ENCODE measurements around the gene CCDC12. TPM values are rescaled to one million over a fixed set of nuclear protein-coding genes. Genes with fewer than 3 reads are reported as not detected.

CCDC12 gene
- total RNA-seq, 1 donor from 2014 or later: 36.3 TPM

GRCh38 chr3:46946416-46946815 is 30.1 kb downstream of the CCDC12 start:
- Mint-ChIP-seq H3K9me3 (ENCODE audit: unreplicated experiment) (no peaks in the 10 kb centered on the region), H3K4me1 (ENCODE audit: unreplicated experiment) (peaks cover 83% of the 10 kb centered on the region), H3K36me3 (ENCODE audit: low read depth, unreplicated experiment) (peaks cover 35% of the 10 kb centered on the region), H3K27ac (ENCODE audit: unreplicated experiment) (no peak overlapping the region), H3K4me3 (ENCODE audit: unreplicated experiment) (no peak overlapping the region), H3K27me3 (ENCODE audit: unreplicated experiment) (no peaks in the 10 kb centered on the region)
- DNase-seq (ENCODE audit: low spot score): no peak
- TF ChIP-seq, protein P1, sequence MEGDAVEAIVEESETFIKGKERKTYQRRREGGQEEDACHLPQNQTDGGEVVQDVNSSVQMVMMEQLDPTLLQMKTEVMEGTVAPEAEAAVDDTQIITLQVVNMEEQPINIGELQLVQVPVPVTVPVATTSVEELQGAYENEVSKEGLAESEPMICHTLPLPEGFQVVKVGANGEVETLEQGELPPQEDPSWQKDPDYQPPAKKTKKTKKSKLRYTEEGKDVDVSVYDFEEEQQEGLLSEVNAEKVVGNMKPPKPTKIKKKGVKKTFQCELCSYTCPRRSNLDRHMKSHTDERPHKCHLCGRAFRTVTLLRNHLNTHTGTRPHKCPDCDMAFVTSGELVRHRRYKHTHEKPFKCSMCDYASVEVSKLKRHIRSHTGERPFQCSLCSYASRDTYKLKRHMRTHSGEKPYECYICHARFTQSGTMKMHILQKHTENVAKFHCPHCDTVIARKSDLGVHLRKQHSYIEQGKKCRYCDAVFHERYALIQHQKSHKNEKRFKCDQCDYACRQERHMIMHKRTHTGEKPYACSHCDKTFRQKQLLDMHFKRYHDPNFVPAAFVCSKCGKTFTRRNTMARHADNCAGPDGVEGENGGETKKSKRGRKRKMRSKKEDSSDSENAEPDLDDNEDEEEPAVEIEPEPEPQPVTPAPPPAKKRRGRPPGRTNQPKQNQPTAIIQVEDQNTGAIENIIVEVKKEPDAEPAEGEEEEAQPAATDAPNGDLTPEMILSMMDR (IDR thresholded peaks at IDR 0.05; ENCODE audit: unreplicated experiment): no peak

- TF ChIP-seq, protein P1 (IDR thresholded peaks at IDR 0.05; ENCODE audit: unreplicated experiment): no peak
- H3K4me1 Mint-ChIP-seq (ENCODE audit: unreplicated experiment): peaks cover 83% of the 10 kb centered on the region
- DNase-seq (ENCODE audit: low spot score): no peak
- peak overlapping the region; percentile 61 for H3K27ac Mint-ChIP-seq (ENCODE audit: unreplicated experiment)
- H3K4me3 Mint-ChIP-seq (ENCODE audit: unreplicated experiment): no peak overlapping the region
- H3K9me3 Mint-ChIP-seq (ENCODE audit: unreplicated experiment): no peaks in the 10 kb centered on the region
- peaks cover 9% of the 10 kb centered on the region for H3K27me3 Mint-ChIP-seq (ENCODE audit: unreplicated experiment)
- peaks cover 47% of the 10 kb centered on the region for H3K36me3 Mint-ChIP-seq (ENCODE audit: low read depth, unreplicated experiment)
Observed at GRCh38 chr3:46944191-46944590, 32.4 kb downstream of the CCDC12 start.

DNA sequence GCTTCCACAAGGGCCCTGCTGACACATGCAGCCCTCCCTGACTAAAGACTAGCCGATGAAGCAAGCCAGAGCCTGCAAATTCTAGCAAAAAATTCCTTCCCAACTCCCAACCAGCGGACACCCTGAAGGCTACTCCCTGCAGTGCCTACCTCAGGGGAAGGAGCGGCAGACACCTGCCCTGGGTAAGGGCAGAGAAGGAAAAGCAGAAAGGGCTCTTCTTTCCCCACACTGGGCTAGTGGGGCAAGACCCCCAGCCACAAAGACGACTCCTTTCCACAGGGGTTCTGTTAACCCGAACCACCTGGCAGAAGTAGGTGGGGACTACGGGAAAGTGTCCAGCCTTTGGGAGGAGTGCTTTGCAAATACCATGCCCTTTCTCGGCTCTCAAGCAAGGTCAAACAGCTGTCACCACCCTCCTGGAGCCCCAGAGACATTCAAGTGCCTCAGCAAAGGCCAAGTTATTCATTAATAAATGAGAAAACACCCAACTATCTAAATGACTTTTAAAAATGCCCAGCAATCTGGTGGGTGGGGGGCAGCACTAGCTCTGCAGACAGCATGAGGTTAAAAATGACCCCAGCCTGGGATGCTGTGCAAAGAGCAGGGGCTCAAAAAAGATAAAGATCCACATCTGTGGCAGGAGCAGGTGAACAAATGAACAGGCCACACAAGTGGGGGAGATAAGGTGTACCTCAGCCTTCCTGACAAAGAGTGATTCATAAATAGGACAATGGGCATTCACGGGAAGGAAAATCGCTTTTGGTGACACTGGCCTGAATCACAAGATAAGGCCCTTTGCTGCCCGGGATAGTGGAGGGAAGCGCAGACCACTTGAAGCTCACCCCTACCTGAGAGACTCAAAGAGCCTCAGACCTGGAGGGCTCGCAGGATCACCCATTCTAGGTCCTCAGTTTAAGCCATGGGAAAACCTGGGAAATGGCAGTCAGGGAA is 33.0 kb downstream of the CCDC12 start:
- Mint-ChIP-seq H3K4me3 (ENCODE audit: unreplicated experiment) (no peak overlapping the region), H3K4me1 (ENCODE audit: unreplicated experiment) (peaks cover 80% of the 10 kb centered on the region), H3K27ac (ENCODE audit: unreplicated experiment) (peak overlapping the region; percentile 61), H3K27me3 (ENCODE audit: unreplicated experiment) (peaks cover 11% of the 10 kb centered on the region), H3K9me3 (ENCODE audit: unreplicated experiment) (no peaks in the 10 kb centered on the region), H3K36me3 (ENCODE audit: low read depth, unreplicated experiment) (peaks cover 52% of the 10 kb centered on the region)
- TF ChIP-seq, protein P1 (IDR thresholded peaks at IDR 0.05; ENCODE audit: unreplicated experiment): no peak
- no peak for DNase-seq (ENCODE audit: low spot score)

DNA sequence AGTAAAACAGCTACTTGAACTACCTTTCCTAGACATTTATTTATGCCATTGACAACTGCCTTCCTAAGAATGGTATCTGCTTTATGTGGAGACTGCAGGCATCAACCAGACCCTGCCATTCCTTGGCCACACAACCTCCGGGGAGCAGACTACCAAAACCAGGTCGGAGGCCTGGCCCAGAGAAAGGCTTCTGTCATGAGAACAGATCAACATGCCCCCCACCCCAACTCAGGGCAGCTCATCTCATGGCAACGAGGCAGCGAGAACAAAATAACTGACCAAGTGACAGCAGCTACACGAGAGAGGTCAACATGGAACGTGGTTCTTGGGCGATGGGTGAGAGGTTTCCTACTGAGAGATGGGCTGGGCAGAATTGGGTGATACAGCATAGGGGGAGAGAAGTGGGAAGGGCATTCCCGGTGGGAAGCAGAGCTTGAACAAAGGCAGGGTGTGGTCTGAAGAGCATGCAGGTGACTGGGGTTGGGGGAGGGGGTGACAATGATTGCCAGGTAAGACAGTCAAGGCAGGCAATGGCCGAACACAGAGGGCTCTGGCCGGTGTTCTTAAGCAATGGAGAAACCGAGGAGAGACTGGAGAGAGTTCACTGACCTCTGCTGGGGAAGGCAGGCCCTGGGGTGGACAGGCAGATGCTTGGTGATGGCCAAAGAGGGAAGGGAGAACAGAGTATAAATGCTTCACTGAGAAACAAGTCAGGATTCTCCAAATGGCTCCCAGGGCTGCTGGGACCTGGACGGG is 33.9 kb downstream of the CCDC12 start:
- H3K9me3 Mint-ChIP-seq (ENCODE audit: unreplicated experiment): no peaks in the 10 kb centered on the region
- no peak overlapping the region for H3K4me3 Mint-ChIP-seq (ENCODE audit: unreplicated experiment)
- peaks cover 46% of the 10 kb centered on the region for H3K36me3 Mint-ChIP-seq (ENCODE audit: low read depth, unreplicated experiment)
- H3K27me3 Mint-ChIP-seq (ENCODE audit: unreplicated experiment): peaks cover 11% of the 10 kb centered on the region
- no peak for DNase-seq (ENCODE audit: low spot score)
- TF ChIP-seq, protein P1 (IDR thresholded peaks at IDR 0.05; ENCODE audit: unreplicated experiment): no peak
- peak overlapping the region; percentile 16 for H3K27ac Mint-ChIP-seq (ENCODE audit: unreplicated experiment)
- peaks cover 72% of the 10 kb centered on the region for H3K4me1 Mint-ChIP-seq (ENCODE audit: unreplicated experiment)
